Right lobe of liver (tissue), 6 donors: ENCODE data around the gene TTR. TPM values are rescaled to one million over a fixed set of nuclear protein-coding genes. Genes with fewer than 3 reads are reported as not detected.
A peak's percentile ranks its signal among the peaks of the same experiment; 100 is the strongest.

Experiments
- ATAC-seq, 4 donors: fragments of 200-7000 bp; cut with Tn5 transposase; one replicate each; pipeline ENCODE4 v1.9.1; 2020; ENCODE audit warnings: mild to moderate bottlenecking in 4 of 4, moderate library complexity in 4 of 4
- DNase-seq, 3 donors: peaks; one replicate each; pipeline ENCODE4 v3.0.0-alpha.2; 2020
- H3K27ac ChIP-seq, 3 donors: fragments of 200-600 bp; one replicate each; pipeline ENCODE4 v1.8.0; 2022
- H3K27me3 ChIP-seq, 2 donors: fragments of 200-600 bp; one replicate each; pipeline ENCODE4 v1.8.0; 2022
- H3K36me3 ChIP-seq, 4 donors: fragments of 200-600 bp; sonication (generic) in 1 of 4; one replicate each; pipeline versions ENCODE4 v1.5.1 to v1.8.0; 2017 to 2022; ENCODE audit warnings: control low read depth in 1 of 4
- H3K4me1 ChIP-seq, 4 donors: fragments of 200-600 bp; sonication (generic) in 1 of 4; one replicate each; pipeline versions ENCODE4 v1.5.1 to v1.8.0; 2017 to 2022; ENCODE audit warnings: control low read depth in 1 of 4
- H3K4me3 ChIP-seq, 3 donors: fragments of 200-600 bp; one replicate each; pipeline ENCODE4 v1.8.0; 2022
- H3K9me3 ChIP-seq, 4 donors: fragments of 200-600 bp; sonication (generic) in 1 of 4; one replicate each; pipeline versions ENCODE4 v1.5.1 to v1.8.0; 2017 to 2022; ENCODE audit warnings: control low read depth in 1 of 4
- POLR2A ChIP-seq: fragments of 450-650 bp; IDR thresholded peaks from one replicate; pipeline ENCODE4 v1.6.1; 2017; ENCODE audit warnings: antibody characterized with exemption, mild to moderate bottlenecking
- WGBS: methylation state at CpG from one replicate; pipeline ENCODE4 v1.1.6; 2018; ENCODE audit warnings: low coverage, low lambda C conversion rate; ENCODE audit not compliant: insufficient coverage; ENCODE audit errors: missing lambda C conversion rate; 5-methylcytosine and 5-hydroxymethylcytosine counted together
- intact Hi-C, 2 donors: fragments of 100-400 bp; cut with DNase I; formaldehyde crosslinking; loops; one replicate each; pipeline versions ENCODE4 v1.11.2 to v1.14.1; 2022
- total RNA-seq, 6 experiments: library from RNA; depleted of rRNA in 2 of 6; stranded (reverse); fragments of >200 nt in 2 of 6; fragmentation: NEBNext Ultra II Directional in 3 of 6; extraction: Animal tissue kit (Norgen Biotek cat#: 25700) in 3 of 6; gene quantifications; one replicate each; pipeline versions ENCODE4 v1.1.0 to v1.2.4, GENCODE V29; 2016 to 2023
- TF ChIP-seq, protein P1 (sequence below), 4 donors: fragments of 200-600 bp in 3 of 4; fragments of 450-650 bp in 1 of 4; IDR thresholded peaks; one replicate each; pipeline versions ENCODE4 v1.5.1 to v1.8.0; 2016 to 2022; ENCODE audit warnings: antibody characterized with exemption in 4 of 4, mild to moderate bottlenecking in 2 of 4
- donor health status: DM: no; HTN: yes; CAD: no.
- donor health status: DM: no; HTN: no; CAD: no.
- donor health status: DM: no; HTN: no; CAD: no.
- donor health status: DM: no; HTN: yes; CAD: no.
- donor health status: DM: no; HTN: yes; CAD: no.

TTR gene
- total RNA-seq, 6 experiments from 2014 or later: 1,281 to 4,774 (median 2,625) TPM

DNA sequence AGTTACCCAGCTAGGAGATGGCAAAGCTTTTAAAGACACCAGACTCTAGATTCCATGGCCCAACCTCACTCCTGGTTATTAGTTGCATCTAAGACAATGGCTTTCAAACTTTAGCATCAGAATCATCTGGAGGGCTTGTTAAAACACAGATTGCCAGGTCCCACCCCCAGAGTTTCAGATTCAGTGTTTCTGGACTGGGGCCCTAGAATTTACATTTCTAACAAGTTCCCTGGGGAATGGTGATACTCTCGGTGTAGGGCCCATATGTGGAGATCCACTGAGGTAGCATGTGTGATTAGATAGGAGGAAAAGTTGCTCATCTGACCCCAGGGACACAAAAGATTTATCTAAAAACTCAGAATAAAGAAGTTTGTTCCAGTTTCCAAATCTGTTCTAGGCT lies 14.5 kb upstream of the TTR start:
- intact Hi-C loops: no loop called here
- ATAC-seq (no peak), DNase-seq (no peak)
- Histone ChIP-seq H3K4me3 (no peak overlapping the region), H3K27ac (no peak overlapping the region), H3K27me3 (no peaks in the 10 kb centered on the region), H3K36me3 (no peaks in the 10 kb centered on the region), H3K4me1 (peaks cover 0 to 66% (median 19%) of the 10 kb centered on the region in 4 donors), H3K9me3 (no peaks in the 10 kb centered on the region)
- TF ChIP-seq, protein P1, sequence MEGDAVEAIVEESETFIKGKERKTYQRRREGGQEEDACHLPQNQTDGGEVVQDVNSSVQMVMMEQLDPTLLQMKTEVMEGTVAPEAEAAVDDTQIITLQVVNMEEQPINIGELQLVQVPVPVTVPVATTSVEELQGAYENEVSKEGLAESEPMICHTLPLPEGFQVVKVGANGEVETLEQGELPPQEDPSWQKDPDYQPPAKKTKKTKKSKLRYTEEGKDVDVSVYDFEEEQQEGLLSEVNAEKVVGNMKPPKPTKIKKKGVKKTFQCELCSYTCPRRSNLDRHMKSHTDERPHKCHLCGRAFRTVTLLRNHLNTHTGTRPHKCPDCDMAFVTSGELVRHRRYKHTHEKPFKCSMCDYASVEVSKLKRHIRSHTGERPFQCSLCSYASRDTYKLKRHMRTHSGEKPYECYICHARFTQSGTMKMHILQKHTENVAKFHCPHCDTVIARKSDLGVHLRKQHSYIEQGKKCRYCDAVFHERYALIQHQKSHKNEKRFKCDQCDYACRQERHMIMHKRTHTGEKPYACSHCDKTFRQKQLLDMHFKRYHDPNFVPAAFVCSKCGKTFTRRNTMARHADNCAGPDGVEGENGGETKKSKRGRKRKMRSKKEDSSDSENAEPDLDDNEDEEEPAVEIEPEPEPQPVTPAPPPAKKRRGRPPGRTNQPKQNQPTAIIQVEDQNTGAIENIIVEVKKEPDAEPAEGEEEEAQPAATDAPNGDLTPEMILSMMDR (IDR thresholded peaks at IDR 0.05): no peak
- no peak for TF ChIP-seq POLR2A
- 78% methylated on average over 1 of the region's 1 CpG for WGBS

DNA sequence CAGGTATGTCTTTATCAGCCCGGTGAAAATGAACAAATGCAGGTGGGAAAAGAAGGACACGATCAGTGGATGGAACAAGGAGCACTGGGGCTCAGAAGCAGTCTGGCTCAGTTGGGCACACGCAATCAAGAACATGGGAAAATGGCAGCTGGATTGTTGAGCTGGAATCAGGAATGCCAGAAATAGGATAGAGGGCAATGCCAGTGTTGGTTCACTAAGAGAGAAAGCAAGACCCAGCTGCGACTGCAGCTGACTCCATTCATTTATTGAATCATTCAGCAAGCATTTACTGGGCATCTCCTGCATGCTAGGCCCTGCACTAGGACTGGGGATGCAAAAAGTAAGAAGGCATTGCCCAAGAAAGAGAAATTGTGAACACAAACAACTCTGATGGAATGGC lies 13.6 kb upstream of the TTR start:
- no peak overlapping the region for H3K27ac ChIP-seq
- no peaks in the 10 kb centered on the region for H3K27me3 ChIP-seq
- no peaks in the 10 kb centered on the region for H3K9me3 ChIP-seq
- no peak for ATAC-seq
- no peak overlapping the region for H3K4me3 ChIP-seq
- intact Hi-C loops: no loop called here
- TF ChIP-seq, protein P1 (IDR thresholded peaks at IDR 0.05): no peak
- TF ChIP-seq POLR2A: no peak
- DNase-seq: no peak
- peaks cover 0 to 66% (median 21%) of the 10 kb centered on the region in 4 donors for H3K4me1 ChIP-seq
- WGBS: 97% methylated on average over 3 of the region's 4 CpGs
- H3K36me3 ChIP-seq: no peaks in the 10 kb centered on the region

DNA sequence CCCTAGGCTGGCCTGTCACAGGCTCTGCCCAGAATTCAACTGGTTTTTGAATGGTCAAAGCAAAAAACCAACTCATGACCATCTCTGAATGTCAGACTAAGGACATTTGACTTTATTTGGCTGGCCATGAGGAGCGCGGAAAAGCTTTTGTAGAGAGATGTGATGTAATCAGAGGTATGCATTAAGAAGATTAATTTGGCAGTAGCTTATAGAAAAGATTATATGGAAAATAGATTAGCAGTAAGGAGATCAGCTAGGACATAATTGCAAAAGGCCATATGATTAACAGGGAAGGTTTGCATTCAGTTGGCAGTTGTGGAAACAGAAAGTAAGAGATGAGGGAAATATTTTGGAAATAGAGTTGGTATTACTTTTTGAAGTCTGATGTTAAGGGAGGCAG lies 12.3 kb upstream of the TTR start:
- no peak overlapping the region for H3K4me3 ChIP-seq
- no peak for DNase-seq
- H3K27me3 ChIP-seq: no peaks in the 10 kb centered on the region
- 100% methylated on average over 2 of the region's 2 CpGs for WGBS
- peaks cover 0 to 58% (median 18%) of the 10 kb centered on the region in 4 donors for H3K4me1 ChIP-seq
- no peaks in the 10 kb centered on the region for H3K36me3 ChIP-seq
- intact Hi-C loops: no loop called here
- TF ChIP-seq POLR2A: no peak
- TF ChIP-seq, protein P1 (IDR thresholded peaks at IDR 0.05): no peak
- no peaks in the 10 kb centered on the region for H3K9me3 ChIP-seq
- no peak for ATAC-seq
- H3K27ac ChIP-seq: no peak overlapping the region

DNA sequence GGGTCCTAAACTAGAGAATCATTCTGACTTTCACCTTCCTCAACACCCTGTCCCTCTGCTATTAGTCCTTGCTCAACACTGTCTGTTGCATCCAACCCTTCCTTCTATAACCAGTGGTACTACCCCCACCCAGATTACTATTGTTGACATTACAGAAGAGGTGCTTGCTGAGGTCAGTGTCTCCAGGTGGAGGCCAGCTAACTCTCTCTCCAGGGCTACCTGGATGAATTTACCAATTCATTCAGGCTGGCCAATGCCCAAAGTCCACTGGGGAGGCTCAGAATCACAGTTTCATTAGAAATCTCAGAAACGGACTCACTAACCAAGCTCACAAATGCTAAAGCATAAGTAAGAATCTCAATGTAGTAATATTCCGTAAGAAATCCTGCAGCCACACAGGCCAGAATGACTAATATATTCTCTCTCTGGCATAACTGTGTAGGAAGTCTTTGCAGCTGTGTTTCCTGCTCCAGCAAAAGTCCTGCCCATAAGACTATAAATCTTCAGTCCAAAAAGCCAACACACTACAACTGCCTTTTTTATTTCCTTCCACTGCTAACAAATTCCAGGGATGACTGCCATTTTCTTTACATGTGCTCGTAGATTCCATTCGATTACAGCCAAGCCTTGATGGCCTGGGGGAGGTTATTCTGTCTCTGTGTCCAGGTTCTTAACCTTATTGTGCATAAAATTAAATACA lies 10.0 kb upstream of the TTR start:
- peaks cover 0 to 37% (median 11%) of the 10 kb centered on the region in 4 donors for H3K4me1 ChIP-seq
- DNase-seq (peak; percentile 30 to 84 (median 77)), ATAC-seq (peak; percentile 93 to 96 (median 94))
- intact Hi-C loops: no loop called here
- no peaks in the 10 kb centered on the region for H3K9me3 ChIP-seq
- H3K4me3 ChIP-seq: no peak overlapping the region
- 32% methylated on average over 4 of the region's 4 CpGs for WGBS
- TF ChIP-seq, protein P1 (IDR thresholded peaks at IDR 0.05): no peak
- TF ChIP-seq POLR2A: no peak
- H3K36me3 ChIP-seq: no peaks in the 10 kb centered on the region
- H3K27me3 ChIP-seq: no peaks in the 10 kb centered on the region
- H3K27ac ChIP-seq: peak overlapping the region in 2 of 3 donors; percentile 42 to 44
